VCaP (cell line): ENCODE results near the gene WDR1.

Experiments used
- H3K27ac ChIP-seq: fragments of 450-650 bp; 2 replicates; pipeline ENCODE4 v1.5.1; 2017
- TF ChIP-seq, protein P1 (sequence below): fragments of 450-650 bp; conservative IDR thresholded peaks from 2 replicates; pipeline ENCODE4 v1.5.1; 2017; ENCODE audit warnings: mild to moderate bottlenecking, moderate library complexity

The WDR1 gene

DNA sequence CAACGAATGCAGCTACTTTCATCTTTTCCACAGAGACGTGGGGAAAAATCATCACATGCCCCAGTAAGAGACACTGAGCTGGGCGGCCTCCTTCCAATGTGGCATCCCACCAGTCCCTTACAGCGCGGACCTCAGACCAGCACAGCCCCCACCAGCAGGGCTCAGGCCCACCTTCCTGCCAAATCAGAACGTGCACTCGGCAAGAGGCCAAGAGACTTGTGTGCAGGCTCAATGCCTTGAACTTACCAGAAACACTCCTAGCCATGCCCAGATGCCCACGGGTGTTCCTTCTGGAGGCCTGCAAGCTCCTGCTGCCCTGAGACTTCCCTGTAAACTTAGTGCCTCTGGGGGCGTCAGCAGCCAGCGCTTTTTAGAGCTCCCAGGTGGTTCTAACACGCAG, 31.2 kb downstream of the WDR1 start:
- TF ChIP-seq, protein P1, sequence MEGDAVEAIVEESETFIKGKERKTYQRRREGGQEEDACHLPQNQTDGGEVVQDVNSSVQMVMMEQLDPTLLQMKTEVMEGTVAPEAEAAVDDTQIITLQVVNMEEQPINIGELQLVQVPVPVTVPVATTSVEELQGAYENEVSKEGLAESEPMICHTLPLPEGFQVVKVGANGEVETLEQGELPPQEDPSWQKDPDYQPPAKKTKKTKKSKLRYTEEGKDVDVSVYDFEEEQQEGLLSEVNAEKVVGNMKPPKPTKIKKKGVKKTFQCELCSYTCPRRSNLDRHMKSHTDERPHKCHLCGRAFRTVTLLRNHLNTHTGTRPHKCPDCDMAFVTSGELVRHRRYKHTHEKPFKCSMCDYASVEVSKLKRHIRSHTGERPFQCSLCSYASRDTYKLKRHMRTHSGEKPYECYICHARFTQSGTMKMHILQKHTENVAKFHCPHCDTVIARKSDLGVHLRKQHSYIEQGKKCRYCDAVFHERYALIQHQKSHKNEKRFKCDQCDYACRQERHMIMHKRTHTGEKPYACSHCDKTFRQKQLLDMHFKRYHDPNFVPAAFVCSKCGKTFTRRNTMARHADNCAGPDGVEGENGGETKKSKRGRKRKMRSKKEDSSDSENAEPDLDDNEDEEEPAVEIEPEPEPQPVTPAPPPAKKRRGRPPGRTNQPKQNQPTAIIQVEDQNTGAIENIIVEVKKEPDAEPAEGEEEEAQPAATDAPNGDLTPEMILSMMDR, result no peak

DNA sequence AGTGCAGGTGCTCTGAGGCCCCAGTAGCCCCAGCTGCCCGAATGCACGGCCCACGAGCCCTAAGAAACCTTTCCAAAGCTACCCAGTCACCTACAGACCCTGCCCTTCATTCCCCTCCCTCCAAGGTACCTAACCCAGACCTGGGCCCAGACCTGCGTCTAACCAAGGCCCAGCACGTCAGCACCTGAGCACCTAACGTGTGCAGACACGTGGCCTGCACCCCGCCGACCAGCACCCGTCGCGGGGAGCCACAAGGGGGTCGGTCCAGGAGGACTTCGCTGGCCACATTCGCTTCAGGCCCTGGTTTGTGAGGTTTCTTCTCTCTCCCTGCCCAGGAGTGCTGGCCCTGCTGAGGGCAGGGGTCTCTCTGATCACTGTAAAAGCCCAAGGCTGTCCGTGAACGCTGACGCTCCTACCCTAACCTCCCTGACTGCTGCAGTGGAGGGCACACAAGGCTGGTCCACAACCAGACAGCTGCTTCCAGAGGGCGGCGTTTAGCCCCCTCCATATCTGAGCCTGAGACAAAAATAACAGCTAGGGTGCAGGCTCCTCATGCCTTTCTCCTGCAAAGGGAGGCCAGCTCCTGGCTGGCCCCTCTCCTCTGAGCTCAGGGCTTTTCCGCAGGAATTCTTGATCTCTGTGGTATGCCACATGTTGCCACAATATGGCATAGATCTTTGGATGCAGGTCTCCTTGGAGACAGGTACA, 31.8 kb downstream of the WDR1 start:
- H3K27ac ChIP-seq, result no peak overlapping the region
- TF ChIP-seq, protein P1, result no peak

More for the DNA sequence above, 31.2 kb downstream of the WDR1 start:
- no peak overlapping the region for H3K27ac ChIP-seq

DNA sequence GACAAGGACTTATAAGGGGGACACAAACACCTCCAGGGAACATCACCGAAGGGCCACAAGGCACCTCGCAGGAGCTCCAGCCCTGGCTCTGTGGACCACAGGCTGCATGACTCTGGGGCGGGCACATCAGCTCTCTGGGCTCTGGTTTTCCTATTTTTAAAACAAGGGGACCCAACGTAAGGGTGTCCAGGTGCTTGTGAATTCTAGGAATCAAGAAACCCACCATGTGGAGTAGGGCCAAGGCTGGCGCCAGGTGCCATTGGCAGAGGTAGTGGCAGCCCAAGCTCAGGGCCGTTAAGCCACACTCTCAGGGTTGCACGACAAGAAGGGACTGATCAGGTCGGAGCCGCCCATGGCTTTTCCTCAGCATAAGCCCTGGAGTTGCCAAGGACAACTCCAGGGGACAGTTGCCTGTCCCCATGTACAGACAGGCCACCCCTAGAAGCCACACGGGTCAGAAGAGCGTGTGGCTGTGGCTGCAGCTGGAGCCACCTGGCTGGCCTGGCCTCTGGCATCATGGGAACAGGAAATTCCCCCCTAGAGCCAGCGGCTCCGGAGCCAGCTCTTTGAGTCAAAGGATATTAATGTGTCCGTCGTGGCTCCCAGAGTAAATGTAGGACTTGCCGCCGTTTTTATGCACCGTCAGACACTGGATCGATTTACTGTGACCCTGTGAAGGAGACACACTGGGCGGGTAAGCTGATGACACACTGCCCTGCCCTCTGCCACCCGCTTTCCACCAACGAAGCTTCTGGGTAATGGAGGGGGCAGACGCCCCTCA, 32.5 kb downstream of the WDR1 start:
- TF ChIP-seq, protein P1, result no peak
- H3K27ac ChIP-seq, result no peak overlapping the region

DNA sequence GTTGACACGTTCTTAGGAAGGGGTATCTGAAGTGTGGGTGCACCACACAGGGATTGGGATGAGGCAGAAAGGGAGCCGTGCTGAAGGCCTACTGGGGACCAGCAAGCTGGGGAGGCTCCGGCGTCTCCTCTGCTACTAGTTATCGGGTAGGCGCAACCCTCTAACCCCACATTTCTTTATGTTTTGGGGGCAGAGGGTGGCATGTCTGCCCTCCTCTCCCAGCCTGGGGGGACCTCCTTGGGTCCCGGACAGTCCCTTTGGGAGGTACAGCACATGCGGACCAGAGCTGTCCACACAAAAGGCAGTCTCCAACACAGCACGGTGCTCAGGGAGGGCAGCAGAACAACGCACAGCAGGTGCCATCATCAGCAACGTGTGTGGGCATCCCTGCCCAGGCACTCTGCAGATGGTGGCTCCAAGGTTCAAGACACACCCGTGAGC, 33.2 kb downstream of the WDR1 start:
- TF ChIP-seq, protein P1, result no peak
- H3K27ac ChIP-seq, result no peak overlapping the region

DNA sequence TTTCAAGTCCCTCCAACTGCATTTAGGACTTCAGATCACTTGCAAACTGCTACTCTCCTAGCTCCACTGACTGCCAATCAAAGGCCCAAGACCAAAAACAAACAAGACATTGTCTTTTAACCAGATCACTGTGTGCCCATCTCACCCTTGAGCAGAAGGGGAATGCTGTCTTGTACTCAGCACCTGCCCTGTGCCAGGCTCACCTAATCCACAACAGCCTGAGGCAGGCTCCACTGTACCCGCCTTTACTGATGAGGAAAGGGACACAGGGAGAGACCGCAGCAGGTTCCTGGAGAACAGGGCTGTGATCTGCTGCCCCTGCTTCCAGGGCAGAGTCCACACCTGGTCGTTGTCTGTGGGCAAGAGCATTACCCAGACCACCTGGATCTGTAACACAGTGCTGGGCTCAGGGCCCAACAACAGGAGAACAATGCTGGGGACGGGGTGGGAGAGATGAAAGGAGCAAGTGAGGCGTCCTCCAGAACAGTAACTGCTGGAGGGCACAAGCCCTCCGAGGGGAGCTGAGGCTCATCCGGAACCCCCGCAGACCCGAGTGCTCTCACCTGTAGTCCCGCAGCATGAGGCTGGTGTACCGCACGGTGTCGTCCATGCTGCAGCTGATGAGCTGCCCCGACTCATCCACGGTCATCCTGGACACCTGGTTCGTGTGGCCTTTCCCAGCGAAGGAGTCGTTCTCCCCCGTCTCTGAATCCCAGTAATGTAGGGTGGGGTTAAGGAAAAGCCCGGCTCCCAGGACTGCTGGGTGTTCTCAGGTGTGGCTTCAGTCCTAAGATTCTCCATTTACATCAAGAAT, 33.9 kb downstream of the WDR1 start:
- no peak overlapping the region for H3K27ac ChIP-seq
- TF ChIP-seq, protein P1, result no peak

DNA sequence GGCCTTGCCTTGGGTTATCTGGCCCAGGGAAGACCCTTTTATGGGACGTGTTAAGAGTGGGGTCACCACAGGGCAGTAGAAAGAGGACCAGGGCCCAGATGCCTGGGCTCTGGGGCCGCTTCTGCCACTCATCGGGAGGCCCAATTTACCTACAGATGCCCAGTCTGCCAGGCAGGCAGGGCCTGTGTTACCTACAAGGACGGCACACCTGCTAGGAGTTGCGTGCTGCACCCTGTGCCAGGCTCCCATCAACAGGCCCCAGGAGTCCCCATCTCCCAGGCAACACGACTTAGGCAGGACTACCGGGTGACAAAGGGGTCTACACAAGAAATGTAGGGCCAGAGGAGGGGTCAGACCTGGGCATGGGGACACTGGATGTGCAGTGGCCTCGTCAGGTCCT, 34.6 kb downstream of the WDR1 start:
- H3K27ac ChIP-seq, result no peak overlapping the region
- TF ChIP-seq, protein P1, result no peak

DNA sequence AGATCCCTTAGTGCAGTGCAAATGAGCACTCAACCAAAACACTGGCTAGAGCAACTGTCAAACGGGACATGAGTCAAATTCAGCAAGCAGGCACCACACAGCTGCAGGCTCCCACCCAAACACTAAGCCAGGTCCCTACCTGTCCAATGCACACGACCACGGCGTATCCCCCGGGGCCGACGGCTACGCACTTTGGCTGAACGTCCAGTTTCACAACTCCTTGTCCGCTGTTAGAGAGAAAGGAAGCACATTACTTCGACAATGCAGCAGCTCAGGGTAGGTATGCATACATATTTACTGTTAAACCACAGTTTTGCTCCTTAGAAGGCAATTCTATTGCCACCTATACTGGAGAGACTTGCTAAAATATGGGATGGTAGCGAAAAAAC, 35.4 kb downstream of the WDR1 start:
- TF ChIP-seq, protein P1, result no peak
- H3K27ac ChIP-seq, result no peak overlapping the region; the same call in 1 of the 2 replicates
